Measurements from ENCODE around the gene BICRA. TPM values are rescaled to one million over a fixed set of nuclear protein-coding genes. Genes with fewer than 3 reads are reported as not detected.

BICRA gene
- polyA plus RNA-seq, 1 experiment = 0.53 TPM

GRCh38 chr19:47658431-47659348, 49.8 kb downstream of the BICRA start:
- DNase-seq (ENCODE audit: low read depth) = no peak
- ChIA-PET CTCF (interaction anchor here (1.5 kb wide), 1 partner anchor 48 kb away, joined by 4 read pairs; no protein-coding TSS in a partner anchor), POLR2A (no interaction called here)

GRCh38 chr19:47660435-47660832, 51.5 kb downstream of the BICRA start:
- H3K4me3 ChIP-seq (ENCODE audit: low read depth, low read length) = no peak overlapping the region
- DNase-seq (ENCODE audit: low read depth) = no peak
- no peaks in the 10 kb centered on the region for H3K27me3 ChIP-seq (ENCODE audit: control insufficient read depth, insufficient read depth, low read length)
- H3K36me3 ChIP-seq (ENCODE audit: control insufficient read depth, insufficient read depth, low read length) = no peaks in the 10 kb centered on the region
- CTCF ChIA-PET = no interaction called here
- no peak for TF ChIP-seq CTCF (IDR thresholded peaks at IDR 0.05; ENCODE audit: insufficient read depth, low read depth, low read length)
- POLR2A ChIA-PET = no interaction called here

More at GRCh38 chr19:47658431-47659348, 49.8 kb downstream of the BICRA start:
- no peak for TF ChIP-seq CTCF (IDR thresholded peaks at IDR 0.05; ENCODE audit: insufficient read depth, low read depth, low read length)
- Histone ChIP-seq H3K36me3 (ENCODE audit: control insufficient read depth, insufficient read depth, low read length) (no peaks in the 10 kb centered on the region), H3K4me3 (ENCODE audit: low read depth, low read length) (no peak overlapping the region), H3K27me3 (ENCODE audit: control insufficient read depth, insufficient read depth, low read length) (no peaks in the 10 kb centered on the region)

DNA sequence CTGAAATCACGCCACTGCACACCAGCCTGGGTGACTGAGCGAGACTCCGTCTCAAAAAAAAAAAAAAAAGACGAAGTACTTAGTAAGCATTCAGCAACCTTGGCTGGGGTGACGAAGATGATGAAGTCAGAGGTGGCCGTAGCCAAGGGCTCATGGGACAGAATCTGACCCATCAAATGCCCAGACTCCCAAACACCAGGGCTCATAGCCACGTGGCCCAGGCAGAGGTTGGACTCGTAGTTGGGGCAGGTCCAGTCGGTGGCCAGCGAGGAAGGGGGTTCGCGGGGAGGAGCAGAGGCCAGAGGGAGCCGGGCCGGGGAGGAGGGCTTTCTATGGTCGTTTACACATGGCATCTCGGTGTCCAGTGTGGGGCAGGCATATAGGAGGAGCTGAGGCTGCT, 52.2 kb downstream of the BICRA start:
- no peak for TF ChIP-seq CTCF (IDR thresholded peaks at IDR 0.05; ENCODE audit: insufficient read depth, low read depth, low read length)
- Histone ChIP-seq H3K36me3 (ENCODE audit: control insufficient read depth, insufficient read depth, low read length) (no peaks in the 10 kb centered on the region), H3K27me3 (ENCODE audit: control insufficient read depth, insufficient read depth, low read length) (no peaks in the 10 kb centered on the region), H3K4me3 (ENCODE audit: low read depth, low read length) (no peak overlapping the region)
- POLR2A ChIA-PET = no interaction called here
- DNase-seq (ENCODE audit: low read depth) = no peak
- CTCF ChIA-PET = interaction anchor here (1.1 kb wide), 1 partner anchor 39 kb away, joined by 4 read pairs; no protein-coding TSS in a partner anchor

- POLR2A ChIA-PET = no interaction called here
- no peak for TF ChIP-seq CTCF (IDR thresholded peaks at IDR 0.05; ENCODE audit: insufficient read depth, low read depth, low read length)
- CTCF ChIA-PET = interaction anchor here (1.1 to 1.6 kb wide), 2 partner anchors 39 to 177 kb away, joined by 3 to 4 read pairs; partner anchors contain the start of gene KPTN
- no peak for DNase-seq (ENCODE audit: low read depth)
- Histone ChIP-seq H3K36me3 (ENCODE audit: control insufficient read depth, insufficient read depth, low read length) (no peaks in the 10 kb centered on the region), H3K27me3 (ENCODE audit: control insufficient read depth, insufficient read depth, low read length) (no peaks in the 10 kb centered on the region), H3K4me3 (ENCODE audit: low read depth, low read length) (no peak overlapping the region)
Measured at GRCh38 chr19:47661611-47662010, 52.7 kb downstream of the BICRA start.

- H3K27me3 ChIP-seq (ENCODE audit: control insufficient read depth, insufficient read depth, low read length) = no peaks in the 10 kb centered on the region
- TF ChIP-seq CTCF (IDR thresholded peaks at IDR 0.05; ENCODE audit: insufficient read depth, low read depth, low read length) = no peak
- ChIA-PET POLR2A (no interaction called here), CTCF (interaction anchor here (0.8 to 1.6 kb wide), 2 partner anchors 124 to 179 kb away, joined by 3 to 4 read pairs; partner anchors contain the start of gene KPTN)
- no peaks in the 10 kb centered on the region for H3K36me3 ChIP-seq (ENCODE audit: control insufficient read depth, insufficient read depth, low read length)
- peak; percentile 87 for DNase-seq (ENCODE audit: low read depth)
- H3K4me3 ChIP-seq (ENCODE audit: low read depth, low read length) = no peak overlapping the region
Measured at GRCh38 chr19:47663435-47663910, 54.5 kb downstream of the BICRA start.
